Epithelial cell of esophagus (primary cell): ENCODE results near the gene DNAH6.

Experiments used
- DNase-seq: peaks from one replicate; pipeline ENCODE4 v3.0.0; 2010; ENCODE audit warnings: low read depth
- H3K4me3 ChIP-seq: 2 replicates; pipeline ENCODE4 v1.5.1; 2011; ENCODE audit warnings: mild to moderate bottlenecking, low read length, control low read depth
- CTCF ChIP-seq: IDR thresholded peaks from 2 replicates; pipeline ENCODE4 v1.5.1; 2011; ENCODE audit warnings: low read depth, mild to moderate bottlenecking, low read length, control low read depth, inconsistent platforms; ENCODE audit not compliant: insufficient read depth; ENCODE audit errors: missing control alignments

The DNAH6 gene

GRCh38 chr2:84717302-84717701 is 201.0 kb downstream of the DNAH6 start:
- DNase-seq: no peak
- no peak for TF ChIP-seq CTCF
- H3K4me3 ChIP-seq: no peak overlapping the region

- H3K4me3 ChIP-seq: no peak overlapping the region
- DNase-seq: no peak
- no peak for TF ChIP-seq CTCF
These were observed 203.1 kb downstream of the DNAH6 start for GRCh38 chr2:84719434-84719833.

GRCh38 chr2:84723831-84724230 is 207.5 kb downstream of the DNAH6 start:
- H3K4me3 ChIP-seq: no peak overlapping the region
- TF ChIP-seq CTCF: no peak
- no peak for DNase-seq

- H3K4me3 ChIP-seq: no peak overlapping the region
- no peak for DNase-seq
- TF ChIP-seq CTCF: no peak
These were observed 209.4 kb downstream of the DNAH6 start for GRCh38 chr2:84725717-84726116.

GRCh38 chr2:84727315-84727714 is 211.0 kb downstream of the DNAH6 start:
- TF ChIP-seq CTCF: no peak
- H3K4me3 ChIP-seq: no peak overlapping the region
- no peak for DNase-seq

GRCh38 chr2:84729224-84729623 is 212.9 kb downstream of the DNAH6 start:
- no peak for TF ChIP-seq CTCF
- no peak overlapping the region for H3K4me3 ChIP-seq
- DNase-seq: no peak

GRCh38 chr2:84731185-84731584 is 214.9 kb downstream of the DNAH6 start:
- H3K4me3 ChIP-seq: no peak overlapping the region
- no peak for DNase-seq
- TF ChIP-seq CTCF: no peak
